SK-N-SH treated with all-trans-retinoic acid at 6 μM for 48 hours (cell line): ENCODE data around the gene COL5A2.

ENCODE experiments used
- ATAC-seq: fragments of 200-7000 bp; cut with Tn5 transposase; 3 replicates; pipeline ENCODE4 v1.9.1; 2020; ENCODE audit warnings: mild to moderate bottlenecking, moderate library complexity
- ARNTL ChIP-seq: fragments of 450-650 bp; formaldehyde crosslinking; IDR thresholded peaks from 2 replicates; pipeline ENCODE4 v1.5.0; 2020; ENCODE audit warnings: low read depth, mild to moderate bottlenecking, moderate library complexity, borderline replicate concordance
- BACH2 ChIP-seq: fragments of 250-450 bp; sonication (Bioruptor Pico); IDR thresholded peaks from 2 replicates; pipeline ENCODE4 v1.9.0; 2021; ENCODE audit warnings: mild to moderate bottlenecking, borderline replicate concordance
- CREB5 ChIP-seq: fragments of 250-450 bp; sonication (Bioruptor Pico); IDR thresholded peaks from 2 replicates; pipeline ENCODE4 v1.5.1; 2020; ENCODE audit warnings: low read depth, mild to moderate bottlenecking, moderate library complexity
- CSDC2 ChIP-seq: fragments of 250-450 bp; sonication (Bioruptor Pico); IDR thresholded peaks from 2 replicates; pipeline ENCODE4 v1.5.0; 2020; ENCODE audit warnings: mild to moderate bottlenecking, moderate library complexity
- CSRNP3 ChIP-seq: fragments of 250-450 bp; sonication (Bioruptor Pico); IDR thresholded peaks from 2 replicates; pipeline ENCODE4 v1.5.1; 2021; ENCODE audit warnings: mild to moderate bottlenecking, moderate library complexity
- ESRRG ChIP-seq: fragments of 250-450 bp; sonication (Bioruptor Pico); IDR thresholded peaks from 2 replicates; pipeline ENCODE4 v1.6.1; 2021; ENCODE audit warnings: mild to moderate bottlenecking
- GLIS3 ChIP-seq: fragments of 250-450 bp; sonication (Bioruptor Pico); IDR thresholded peaks from 2 replicates; pipeline ENCODE4 v1.5.0; 2020; ENCODE audit warnings: mild to moderate bottlenecking, moderate library complexity
- ISL1 ChIP-seq: fragments of 250-450 bp; sonication (Bioruptor Pico); IDR thresholded peaks from 2 replicates; pipeline ENCODE4 v2.1.2; 2022; ENCODE audit warnings: mild to moderate bottlenecking, moderate library complexity
- OSR1 ChIP-seq: fragments of 250-450 bp; sonication (Bioruptor Pico); IDR thresholded peaks from 2 replicates; pipeline ENCODE4 v1.8.0; 2022; ENCODE audit warnings: moderate library complexity, mild to moderate bottlenecking, inconsistent platforms
- PATZ1 ChIP-seq: fragments of 250-450 bp; sonication (Bioruptor Pico); IDR thresholded peaks from 2 replicates; pipeline ENCODE4 v1.8.0; 2020; ENCODE audit warnings: mild to moderate bottlenecking, moderate library complexity, borderline replicate concordance
- POU6F1 ChIP-seq: fragments of 250-450 bp; sonication (Bioruptor Pico); IDR thresholded peaks from 2 replicates; pipeline ENCODE4 v1.8.0; 2021; ENCODE audit warnings: low read depth, mild to moderate bottlenecking, moderate library complexity, borderline replicate concordance
- PPARA ChIP-seq: fragments of 250-450 bp; sonication (Bioruptor Pico); IDR thresholded peaks from 2 replicates; pipeline ENCODE4 v1.5.0; 2020; ENCODE audit warnings: mild to moderate bottlenecking, borderline replicate concordance
- RARB ChIP-seq: fragments of 250-450 bp; sonication (Bioruptor Pico); IDR thresholded peaks from 2 replicates; pipeline ENCODE4 v1.8.0; 2021; ENCODE audit warnings: mild to moderate bottlenecking, moderate library complexity
- SNAI2 ChIP-seq: fragments of 250-450 bp; sonication (Bioruptor Pico); IDR thresholded peaks from 2 replicates; pipeline ENCODE4 v1.5.0; 2020; ENCODE audit warnings: mild to moderate bottlenecking, moderate library complexity
- TCF4 ChIP-seq: fragments of 250-450 bp; sonication (Bioruptor Pico); IDR thresholded peaks from 2 replicates; pipeline ENCODE4 v1.8.0; 2021; ENCODE audit warnings: mild to moderate bottlenecking, moderate library complexity, borderline replicate concordance
- TOX ChIP-seq: fragments of 250-450 bp; sonication (Bioruptor Pico); IDR thresholded peaks from 2 replicates; pipeline ENCODE4 v1.8.0; 2021; ENCODE audit warnings: mild to moderate bottlenecking, moderate library complexity, borderline replicate concordance
- TSHZ2 ChIP-seq: fragments of 250-450 bp; sonication (Bioruptor Pico); IDR thresholded peaks from 2 replicates; pipeline ENCODE4 v1.5.0; 2020; ENCODE audit warnings: mild to moderate bottlenecking, moderate library complexity
- ZC3H10 ChIP-seq: fragments of 250-450 bp; sonication (Bioruptor Pico); IDR thresholded peaks from 2 replicates; pipeline ENCODE4 v1.5.1; 2021; ENCODE audit warnings: mild to moderate bottlenecking, moderate library complexity
- ZFP3 ChIP-seq: fragments of 250-450 bp; sonication (Bioruptor Pico); IDR thresholded peaks from 2 replicates; pipeline ENCODE4 v1.5.0; 2020; ENCODE audit warnings: mild to moderate bottlenecking, moderate library complexity
- ZNF565 ChIP-seq: fragments of 450-650 bp; formaldehyde crosslinking; conservative IDR thresholded peaks from 2 replicates; pipeline ENCODE4 v1.5.0; 2020; ENCODE audit warnings: low read depth, mild to moderate bottlenecking, moderate library complexity
- ZNF70 ChIP-seq: fragments of 450-650 bp; formaldehyde crosslinking; IDR thresholded peaks from 2 replicates; pipeline ENCODE4 v1.5.0; 2020; ENCODE audit warnings: mild to moderate bottlenecking, moderate library complexity
- ZNF8 ChIP-seq: fragments of 450-650 bp; formaldehyde crosslinking; IDR thresholded peaks from 2 replicates; pipeline ENCODE4 v1.5.0; 2020; ENCODE audit warnings: mild to moderate bottlenecking, moderate library complexity

COL5A2 gene

GRCh38 chr2:189048189-189048588 lies 131.4 kb downstream of the COL5A2 start:
- ATAC-seq = no peak
- TF ChIP-seq BACH2 (CRISPR knock-in tag) (no peak), ZNF565 (no peak), ZNF70 (no peak), ZNF8 (CRISPR knock-in tag) (no peak), OSR1 (no peak), ZC3H10 (CRISPR knock-in tag) (no peak), PPARA (CRISPR knock-in tag) (no peak), ZFP3 (no peak), RARB (no peak), ARNTL (CRISPR knock-in tag) (no peak), SNAI2 (CRISPR knock-in tag) (no peak), ESRRG (CRISPR knock-in tag) (no peak), CSRNP3 (CRISPR knock-in tag) (no peak), POU6F1 (CRISPR knock-in tag) (no peak), TSHZ2 (CRISPR knock-in tag) (no peak), TOX (CRISPR knock-in tag) (no peak), CSDC2 (CRISPR knock-in tag) (no peak), ISL1 (CRISPR knock-in tag) (no peak), PATZ1 (CRISPR knock-in tag) (no peak), TCF4 (no peak)

- no peak for TF ChIP-seq ESRRG (CRISPR knock-in tag)
- no peak for TF ChIP-seq CSDC2 (CRISPR knock-in tag)
- TF ChIP-seq ZC3H10 (CRISPR knock-in tag) = no peak
- TF ChIP-seq CREB5 (CRISPR knock-in tag) = no peak
- no peak for TF ChIP-seq CSRNP3 (CRISPR knock-in tag)
- TF ChIP-seq GLIS3 (CRISPR knock-in tag) = no peak
- no peak for TF ChIP-seq ZFP3
- no peak for TF ChIP-seq ZNF70
- no peak for TF ChIP-seq TOX (CRISPR knock-in tag)
- TF ChIP-seq SNAI2 (CRISPR knock-in tag) = no peak
- TF ChIP-seq PPARA (CRISPR knock-in tag) = no peak
- TF ChIP-seq BACH2 (CRISPR knock-in tag) = no peak
- ATAC-seq = no peak; the same call in 2 of the 3 replicates
Measured at GRCh38 chr2:189047171-189047888, 132.2 kb downstream of the COL5A2 start.
